Ramos (cell line): ENCODE measurements around the gene CCDC146.
"Not testable (repeated sequence)": the region's sequence is repeated elsewhere in the genome, so short reads cannot be mapped to it uniquely, and the experiment has no call there.

Experiments
- in situ Hi-C: fragments of 300-500 bp; cut with MboI; formaldehyde crosslinking; loops from one replicate; pipeline ENCODE4 v1.14.3; 2022; ENCODE audit warnings: low sequenced_read_pairs; ENCODE audit not compliant: unreplicated experiment

The CCDC146 gene

GRCh38 chr7:77275663-77276062 is 153.2 kb downstream of the CCDC146 start:
- in situ Hi-C loops, result not testable (repeated sequence)

GRCh38 chr7:77276120-77276519 is 153.7 kb downstream of the CCDC146 start:
- in situ Hi-C loops, result no loop called here

GRCh38 chr7:77281780-77282478 is 159.5 kb downstream of the CCDC146 start:
- in situ Hi-C loops, result no loop called here

GRCh38 chr7:77282897-77283296 is 160.5 kb downstream of the CCDC146 start:
- in situ Hi-C loops, result no loop called here

GRCh38 chr7:77284005-77284404 is 161.6 kb downstream of the CCDC146 start:
- in situ Hi-C loops, result no loop called here

GRCh38 chr7:77284616-77285015 is 162.2 kb downstream of the CCDC146 start:
- in situ Hi-C loops, result no loop called here

- in situ Hi-C loops, result no loop called here
These were observed 166.4 kb downstream of the CCDC146 start for GRCh38 chr7:77288676-77289320.

- in situ Hi-C loops, result no loop called here
These were observed 167.0 kb downstream of the CCDC146 start for GRCh38 chr7:77289387-77289786.

GRCh38 chr7:77290425-77290824 is 168.0 kb downstream of the CCDC146 start:
- in situ Hi-C loops, result no loop called here

- in situ Hi-C loops, result no loop called here
These were observed 170.6 kb downstream of the CCDC146 start for GRCh38 chr7:77293046-77293445.

- in situ Hi-C loops, result no loop called here
These were observed 173.1 kb downstream of the CCDC146 start for GRCh38 chr7:77295549-77295948.

- in situ Hi-C loops, result no loop called here
These were observed 184.0 kb downstream of the CCDC146 start for GRCh38 chr7:77306231-77307067.

- in situ Hi-C loops, result no loop called here
These were observed 186.4 kb downstream of the CCDC146 start for GRCh38 chr7:77308792-77309191.

GRCh38 chr7:77309714-77310220 is 187.4 kb downstream of the CCDC146 start:
- in situ Hi-C loops, result no loop called here

GRCh38 chr7:77310982-77311381 is 188.6 kb downstream of the CCDC146 start:
- in situ Hi-C loops, result no loop called here

- in situ Hi-C loops, result no loop called here
These were observed 190.7 kb downstream of the CCDC146 start for GRCh38 chr7:77313085-77313484.

- in situ Hi-C loops, result no loop called here
These were observed 191.6 kb downstream of the CCDC146 start for GRCh38 chr7:77313876-77314480.

GRCh38 chr7:77315182-77315591 is 192.8 kb downstream of the CCDC146 start:
- in situ Hi-C loops, result no loop called here

GRCh38 chr7:77316219-77316978 is 194.0 kb downstream of the CCDC146 start:
- in situ Hi-C loops, result no loop called here

- in situ Hi-C loops, result no loop called here
These were observed 195.6 kb downstream of the CCDC146 start for GRCh38 chr7:77318019-77318418.
